Tibial nerve (tissue), 4 donors: ENCODE results near the gene MPST.

Experiments used
- CTCF ChIP-seq, 5 experiments: fragments of 200-600 bp in 3 of 5; fragments of 450-650 bp in 2 of 5; sonication (generic) in 3 of 5; IDR thresholded peaks; one replicate each; pipeline ENCODE4 v1.5.1; 2016 to 2019; ENCODE audit warnings: antibody characterized with exemption in 5 of 5, mild to moderate bottlenecking in 3 of 5, moderate library complexity in 2 of 5
- EP300 ChIP-seq, 2 donors: sonication (generic); formaldehyde crosslinking; IDR thresholded peaks; one replicate each; pipeline ENCODE4 v1.6.1; 2017; ENCODE audit warnings: antibody characterized with exemption in 2 of 2, mild to moderate bottlenecking in 1 of 2
- POLR2A ChIP-seq, 2 donors: fragments of 450-650 bp; IDR thresholded peaks; one replicate each; pipeline ENCODE4 v1.6.1; 2017; ENCODE audit warnings: antibody characterized with exemption in 2 of 2, mild to moderate bottlenecking in 2 of 2, moderate library complexity in 2 of 2

GRCh38 chr22:36997746-36998145 lies 21.8 kb upstream of the MPST start:
- TF ChIP-seq POLR2A (IDR thresholded peaks at IDR 0.05): no peak
- no peak for TF ChIP-seq CTCF (IDR thresholded peaks at IDR 0.05)
- TF ChIP-seq EP300 (IDR thresholded peaks at IDR 0.05): no peak
